Gastroesophageal sphincter (tissue), 3 donors: ENCODE results near the gene CNKSR2.

ENCODE experiments used
- POLR2A ChIP-seq, 2 donors: fragments of 450-650 bp; IDR thresholded peaks; one replicate each; pipeline ENCODE4 v1.6.1; 2017; ENCODE audit warnings: antibody characterized with exemption in 2 of 2, mild to moderate bottlenecking in 2 of 2, moderate library complexity in 1 of 2
- TF ChIP-seq, protein P1 (sequence below), 4 experiments: fragments of 200-600 bp in 2 of 4; fragments of 450-650 bp in 2 of 4; sonication (generic) in 1 of 4; IDR thresholded peaks; one replicate each; pipeline ENCODE4 v1.5.1; 2017 to 2019; ENCODE audit warnings: antibody characterized with exemption in 4 of 4, mild to moderate bottlenecking in 2 of 4, moderate library complexity in 2 of 4

DNA sequence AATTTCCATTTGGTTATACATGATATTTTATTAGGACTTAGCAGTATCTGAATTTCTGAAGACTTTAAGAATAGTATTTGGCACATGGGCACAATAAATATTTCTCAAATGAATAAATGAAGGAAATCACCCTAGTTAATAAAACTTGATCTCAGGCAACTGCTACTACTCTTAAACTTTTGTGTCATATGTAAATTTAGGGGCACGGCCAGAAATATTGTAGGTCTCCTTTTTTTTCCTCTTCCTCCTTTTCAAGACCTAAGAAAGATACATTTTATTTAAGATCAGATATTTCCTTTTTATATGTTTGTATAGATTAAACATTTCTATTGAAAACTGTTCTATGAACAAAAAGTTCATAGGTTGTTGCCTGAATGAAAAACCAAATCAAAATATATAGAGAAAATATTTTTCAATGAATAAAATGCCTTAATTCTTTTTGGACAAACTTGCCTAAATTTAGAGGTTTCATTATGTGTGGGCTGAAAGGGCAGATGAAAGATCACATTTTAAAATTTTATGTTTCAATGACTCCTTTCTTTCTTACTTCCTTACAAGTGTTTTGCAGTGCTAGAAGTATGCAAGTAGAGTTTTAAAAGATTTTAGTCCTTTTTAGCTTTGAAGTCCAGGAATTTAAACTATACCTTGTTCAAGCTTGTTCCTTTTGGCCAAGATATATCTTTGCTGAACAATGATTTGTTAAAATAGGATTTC, 26.3 kb downstream of the CNKSR2 start:
- TF ChIP-seq, protein P1, sequence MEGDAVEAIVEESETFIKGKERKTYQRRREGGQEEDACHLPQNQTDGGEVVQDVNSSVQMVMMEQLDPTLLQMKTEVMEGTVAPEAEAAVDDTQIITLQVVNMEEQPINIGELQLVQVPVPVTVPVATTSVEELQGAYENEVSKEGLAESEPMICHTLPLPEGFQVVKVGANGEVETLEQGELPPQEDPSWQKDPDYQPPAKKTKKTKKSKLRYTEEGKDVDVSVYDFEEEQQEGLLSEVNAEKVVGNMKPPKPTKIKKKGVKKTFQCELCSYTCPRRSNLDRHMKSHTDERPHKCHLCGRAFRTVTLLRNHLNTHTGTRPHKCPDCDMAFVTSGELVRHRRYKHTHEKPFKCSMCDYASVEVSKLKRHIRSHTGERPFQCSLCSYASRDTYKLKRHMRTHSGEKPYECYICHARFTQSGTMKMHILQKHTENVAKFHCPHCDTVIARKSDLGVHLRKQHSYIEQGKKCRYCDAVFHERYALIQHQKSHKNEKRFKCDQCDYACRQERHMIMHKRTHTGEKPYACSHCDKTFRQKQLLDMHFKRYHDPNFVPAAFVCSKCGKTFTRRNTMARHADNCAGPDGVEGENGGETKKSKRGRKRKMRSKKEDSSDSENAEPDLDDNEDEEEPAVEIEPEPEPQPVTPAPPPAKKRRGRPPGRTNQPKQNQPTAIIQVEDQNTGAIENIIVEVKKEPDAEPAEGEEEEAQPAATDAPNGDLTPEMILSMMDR (IDR thresholded peaks at IDR 0.05) = no peak
- no peak for TF ChIP-seq POLR2A (IDR thresholded peaks at IDR 0.05)
